ENCODE results near the gene PLXND1.
"Not testable (repeated sequence)": the region's sequence is repeated elsewhere in the genome, so short reads cannot be mapped to it uniquely, and the experiment has no call there.

PLXND1 gene

GRCh38 chr3:129606636-129607390 is at the start of gene PLXND1:
TSS of gene PLXND1 (minus strand) at chr3:129606676. CDS start at chr3:129606639, 37 bp downstream.
- DNase-seq: peak; percentile 15

GRCh38 chr3:129655291-129655700 is 48.8 kb upstream of the PLXND1 start:
- DNase-seq: no peak

GRCh38 chr3:129654131-129654530 is 47.7 kb upstream of the PLXND1 start:
- DNase-seq: no peak

- DNase-seq: no peak
These were observed 46.5 kb upstream of the PLXND1 start for GRCh38 chr3:129653019-129653418.

GRCh38 chr3:129651435-129652202 is 45.1 kb upstream of the PLXND1 start:
- DNase-seq: no peak

- DNase-seq: peak; percentile 57
These were observed 43.9 kb upstream of the PLXND1 start for GRCh38 chr3:129650256-129650872.

- no peak for DNase-seq
These were observed 41.9 kb upstream of the PLXND1 start for GRCh38 chr3:129648391-129648790.

GRCh38 chr3:129645286-129645685 is 38.8 kb upstream of the PLXND1 start:
- peak; percentile 81 for DNase-seq

- no peak for DNase-seq
These were observed 38.4 kb upstream of the PLXND1 start for GRCh38 chr3:129644836-129645235.

GRCh38 chr3:129641567-129642260 is 35.2 kb upstream of the PLXND1 start:
- not testable (repeated sequence) for DNase-seq

GRCh38 chr3:129640985-129641384 is 34.5 kb upstream of the PLXND1 start:
- not testable (repeated sequence) for DNase-seq

- DNase-seq: no peak
These were observed 32.0 kb upstream of the PLXND1 start for GRCh38 chr3:129638481-129638880.

GRCh38 chr3:129636082-129636481 is 29.6 kb upstream of the PLXND1 start:
- no peak for DNase-seq

- DNase-seq: no peak
These were observed 29.2 kb upstream of the PLXND1 start for GRCh38 chr3:129635656-129636055.

GRCh38 chr3:129633751-129634481 is 27.4 kb upstream of the PLXND1 start:
- peak; percentile 24 for DNase-seq

- no peak for DNase-seq
These were observed 26.5 kb upstream of the PLXND1 start for GRCh38 chr3:129632977-129633376.

GRCh38 chr3:129632556-129632955 is 26.1 kb upstream of the PLXND1 start:
- DNase-seq: no peak

GRCh38 chr3:129632056-129632455 is 25.6 kb upstream of the PLXND1 start:
- DNase-seq: no peak

- no peak for DNase-seq
These were observed 22.5 kb upstream of the PLXND1 start for GRCh38 chr3:129629011-129629410.

- no peak for DNase-seq
These were observed 21.7 kb upstream of the PLXND1 start for GRCh38 chr3:129628169-129628522.

GRCh38 chr3:129627350-129628168 is 21.1 kb upstream of the PLXND1 start:
- DNase-seq: peak; percentile 88

Measured in MV-4-11 (cell line).